ENCODE data around the gene SIL1.

The SIL1 gene

DNA sequence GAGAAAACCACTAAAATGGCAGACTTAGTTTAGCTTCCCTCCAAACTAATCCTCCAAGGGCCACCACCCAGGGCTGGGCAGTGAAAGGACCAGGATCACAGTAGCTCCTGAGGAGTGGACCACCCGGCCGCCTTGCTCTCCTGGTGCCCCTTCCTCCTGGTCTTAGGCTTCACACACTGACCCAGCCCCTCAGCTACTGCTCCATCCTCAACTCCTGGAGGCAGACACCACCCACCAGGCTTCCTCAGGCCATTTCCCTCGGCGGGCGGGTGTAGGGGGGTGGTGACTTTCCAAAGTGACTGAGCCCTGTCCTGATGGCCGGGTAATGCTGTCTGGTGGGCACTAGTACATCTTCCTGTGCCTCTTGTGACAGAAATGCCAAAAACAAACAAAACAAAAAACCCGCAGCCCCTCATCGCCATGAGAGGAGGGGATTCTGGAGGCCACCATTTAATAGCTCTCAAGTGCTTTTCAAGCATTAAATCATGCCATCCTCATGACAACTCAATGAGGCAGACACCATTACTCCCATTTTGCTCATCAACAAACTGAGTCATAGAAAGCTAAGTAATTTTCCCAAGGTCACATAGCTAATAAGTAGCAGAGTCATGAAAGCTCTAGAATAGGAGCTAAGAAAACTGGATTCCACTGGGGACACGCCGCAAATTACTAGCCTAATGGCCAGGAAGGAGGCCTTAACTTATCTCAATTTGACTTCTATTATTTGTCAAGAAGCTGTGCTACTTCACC lies 231.8 kb downstream of the SIL1 start:
- Histone ChIP-seq H3K4me2 (ENCODE audit: low read length) (no peak overlapping the region), H4K20me1 (ENCODE audit: insufficient read depth, low read length) (no peaks in the 10 kb centered on the region), H3K4me3 (ENCODE audit: low read depth, low read length, poor library complexity, severe bottlenecking) (no peak overlapping the region), H3K9ac (ENCODE audit: low read length) (no peak overlapping the region), H3K27ac (ENCODE audit: low read depth, low read length, poor library complexity, severe bottlenecking) (no peak overlapping the region), H3K4me1 (ENCODE audit: insufficient read depth, low read length, severe bottlenecking) (peaks cover 7% of the 10 kb centered on the region), H3F3A (ENCODE audit: insufficient read depth, low read length) (no peaks in the 10 kb centered on the region), H3K9me2 (ENCODE audit: low read depth, low read length) (no peaks in the 10 kb centered on the region), H3K27me3 (ENCODE audit: insufficient read depth, low read length) (no peaks in the 10 kb centered on the region), H2AFZ (ENCODE audit: low read length) (no peak overlapping the region), H3K9me3 (ENCODE audit: low read length) (no peaks in the 10 kb centered on the region), H3K36me3 (ENCODE audit: insufficient read depth, low read length) (no peaks in the 10 kb centered on the region), H3K79me2 (ENCODE audit: insufficient read depth, low read length) (no peaks in the 10 kb centered on the region)
- TF ChIP-seq EZH2 (IDR thresholded peaks at IDR 0.05; ENCODE audit: borderline replicate concordance, low read length), result no peak
- TF ChIP-seq, protein P1, sequence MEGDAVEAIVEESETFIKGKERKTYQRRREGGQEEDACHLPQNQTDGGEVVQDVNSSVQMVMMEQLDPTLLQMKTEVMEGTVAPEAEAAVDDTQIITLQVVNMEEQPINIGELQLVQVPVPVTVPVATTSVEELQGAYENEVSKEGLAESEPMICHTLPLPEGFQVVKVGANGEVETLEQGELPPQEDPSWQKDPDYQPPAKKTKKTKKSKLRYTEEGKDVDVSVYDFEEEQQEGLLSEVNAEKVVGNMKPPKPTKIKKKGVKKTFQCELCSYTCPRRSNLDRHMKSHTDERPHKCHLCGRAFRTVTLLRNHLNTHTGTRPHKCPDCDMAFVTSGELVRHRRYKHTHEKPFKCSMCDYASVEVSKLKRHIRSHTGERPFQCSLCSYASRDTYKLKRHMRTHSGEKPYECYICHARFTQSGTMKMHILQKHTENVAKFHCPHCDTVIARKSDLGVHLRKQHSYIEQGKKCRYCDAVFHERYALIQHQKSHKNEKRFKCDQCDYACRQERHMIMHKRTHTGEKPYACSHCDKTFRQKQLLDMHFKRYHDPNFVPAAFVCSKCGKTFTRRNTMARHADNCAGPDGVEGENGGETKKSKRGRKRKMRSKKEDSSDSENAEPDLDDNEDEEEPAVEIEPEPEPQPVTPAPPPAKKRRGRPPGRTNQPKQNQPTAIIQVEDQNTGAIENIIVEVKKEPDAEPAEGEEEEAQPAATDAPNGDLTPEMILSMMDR (IDR thresholded peaks at IDR 0.05; ENCODE audit: low read length), result no peak

DNA sequence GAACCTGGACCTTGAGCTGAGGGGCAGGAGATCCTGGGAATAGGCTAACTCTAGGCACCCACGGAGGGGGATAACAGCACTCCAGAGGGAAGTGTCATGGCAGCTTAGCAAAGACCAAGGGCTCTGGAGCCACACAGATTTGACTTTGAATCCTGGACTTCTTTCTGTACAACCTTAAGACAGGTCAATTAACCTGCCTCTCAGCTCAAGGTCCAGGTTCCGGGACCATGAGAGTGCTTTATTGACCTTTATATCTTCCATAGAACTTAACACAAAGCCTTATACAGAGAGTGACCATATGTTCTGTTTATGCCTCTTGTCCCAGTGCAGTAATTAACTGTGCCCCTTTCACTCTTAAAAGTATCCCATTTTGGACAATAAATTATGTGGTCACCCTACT lies 232.5 kb downstream of the SIL1 start:
- H3F3A ChIP-seq (ENCODE audit: insufficient read depth, low read length), result no peaks in the 10 kb centered on the region
- TF ChIP-seq EZH2 (IDR thresholded peaks at IDR 0.05; ENCODE audit: borderline replicate concordance, low read length), result no peak
- TF ChIP-seq, protein P1 (IDR thresholded peaks at IDR 0.05; ENCODE audit: low read length), result no peak
- no peak overlapping the region for H3K4me2 ChIP-seq (ENCODE audit: low read length)
- no peaks in the 10 kb centered on the region for H3K27me3 ChIP-seq (ENCODE audit: insufficient read depth, low read length)
- no peak overlapping the region for H3K27ac ChIP-seq (ENCODE audit: low read depth, low read length, poor library complexity, severe bottlenecking)
- no peaks in the 10 kb centered on the region for H4K20me1 ChIP-seq (ENCODE audit: insufficient read depth, low read length)
- no peaks in the 10 kb centered on the region for H3K9me2 ChIP-seq (ENCODE audit: low read depth, low read length)
- no peak overlapping the region for H3K4me3 ChIP-seq (ENCODE audit: low read depth, low read length, poor library complexity, severe bottlenecking)
- H3K9ac ChIP-seq (ENCODE audit: low read length), result no peak overlapping the region
- H3K79me2 ChIP-seq (ENCODE audit: insufficient read depth, low read length), result no peaks in the 10 kb centered on the region
- no peaks in the 10 kb centered on the region for H3K36me3 ChIP-seq (ENCODE audit: insufficient read depth, low read length)
- no peaks in the 10 kb centered on the region for H3K9me3 ChIP-seq (ENCODE audit: low read length)
- H3K4me1 ChIP-seq (ENCODE audit: insufficient read depth, low read length, severe bottlenecking), result peaks cover 7% of the 10 kb centered on the region
- no peak overlapping the region for H2AFZ ChIP-seq (ENCODE audit: low read length)

DNA sequence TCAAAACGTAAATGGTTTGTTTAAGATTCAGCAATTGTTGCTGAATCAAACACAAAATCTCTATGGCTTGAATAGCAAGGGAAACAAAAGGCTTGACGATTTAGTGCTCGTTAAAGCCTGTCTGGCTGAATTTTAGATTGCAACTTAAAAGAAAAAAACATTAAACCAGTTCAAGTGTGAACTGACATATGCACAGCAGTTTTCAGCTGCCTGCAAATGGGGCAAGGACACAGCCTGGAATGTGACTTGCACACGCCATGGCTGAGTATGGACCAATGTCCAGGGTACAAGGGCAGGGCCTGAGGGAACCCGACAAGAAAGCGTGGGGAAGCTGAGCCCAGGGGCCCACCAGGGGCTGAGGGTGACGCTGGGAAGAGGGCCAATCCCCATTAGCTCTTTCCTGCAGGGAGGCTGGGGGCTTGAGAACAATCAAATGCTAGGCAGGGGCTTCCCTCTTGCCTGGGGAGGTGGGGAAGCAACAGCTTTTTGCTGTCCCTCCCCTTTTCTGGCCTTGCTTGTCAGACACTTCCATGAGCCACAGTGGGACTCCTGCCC lies 233.4 kb downstream of the SIL1 start:
- no peaks in the 10 kb centered on the region for H3K27me3 ChIP-seq (ENCODE audit: insufficient read depth, low read length)
- peaks cover 7% of the 10 kb centered on the region for H3K4me1 ChIP-seq (ENCODE audit: insufficient read depth, low read length, severe bottlenecking)
- no peaks in the 10 kb centered on the region for H3K79me2 ChIP-seq (ENCODE audit: insufficient read depth, low read length)
- no peaks in the 10 kb centered on the region for H4K20me1 ChIP-seq (ENCODE audit: insufficient read depth, low read length)
- no peaks in the 10 kb centered on the region for H3K36me3 ChIP-seq (ENCODE audit: insufficient read depth, low read length)
- H3K27ac ChIP-seq (ENCODE audit: low read depth, low read length, poor library complexity, severe bottlenecking), result no peak overlapping the region
- no peak overlapping the region for H3K4me3 ChIP-seq (ENCODE audit: low read depth, low read length, poor library complexity, severe bottlenecking)
- TF ChIP-seq EZH2 (IDR thresholded peaks at IDR 0.05; ENCODE audit: borderline replicate concordance, low read length), result no peak
- TF ChIP-seq, protein P1 (IDR thresholded peaks at IDR 0.05; ENCODE audit: low read length), result no peak
- no peaks in the 10 kb centered on the region for H3K9me2 ChIP-seq (ENCODE audit: low read depth, low read length)
- H2AFZ ChIP-seq (ENCODE audit: low read length), result no peak overlapping the region
- H3K4me2 ChIP-seq (ENCODE audit: low read length), result no peak overlapping the region
- no peaks in the 10 kb centered on the region for H3F3A ChIP-seq (ENCODE audit: insufficient read depth, low read length)
- H3K9me3 ChIP-seq (ENCODE audit: low read length), result no peaks in the 10 kb centered on the region
- H3K9ac ChIP-seq (ENCODE audit: low read length), result no peak overlapping the region

Data from OCI-LY1 (cell line).